Smooth muscle cell of bladder (primary cell): ENCODE results near the gene SKOR2. TPM values are rescaled to one million over a fixed set of nuclear protein-coding genes. Genes with fewer than 3 reads are reported as not detected.

Experiments used
- total RNA-seq: library from RNA; depleted of rRNA; stranded (reverse); fragments of >200 nt; gene quantifications from 2 replicates; pipeline ENCODE4 v1.2.3, GENCODE V29; 2014

SKOR2 gene, protein sequence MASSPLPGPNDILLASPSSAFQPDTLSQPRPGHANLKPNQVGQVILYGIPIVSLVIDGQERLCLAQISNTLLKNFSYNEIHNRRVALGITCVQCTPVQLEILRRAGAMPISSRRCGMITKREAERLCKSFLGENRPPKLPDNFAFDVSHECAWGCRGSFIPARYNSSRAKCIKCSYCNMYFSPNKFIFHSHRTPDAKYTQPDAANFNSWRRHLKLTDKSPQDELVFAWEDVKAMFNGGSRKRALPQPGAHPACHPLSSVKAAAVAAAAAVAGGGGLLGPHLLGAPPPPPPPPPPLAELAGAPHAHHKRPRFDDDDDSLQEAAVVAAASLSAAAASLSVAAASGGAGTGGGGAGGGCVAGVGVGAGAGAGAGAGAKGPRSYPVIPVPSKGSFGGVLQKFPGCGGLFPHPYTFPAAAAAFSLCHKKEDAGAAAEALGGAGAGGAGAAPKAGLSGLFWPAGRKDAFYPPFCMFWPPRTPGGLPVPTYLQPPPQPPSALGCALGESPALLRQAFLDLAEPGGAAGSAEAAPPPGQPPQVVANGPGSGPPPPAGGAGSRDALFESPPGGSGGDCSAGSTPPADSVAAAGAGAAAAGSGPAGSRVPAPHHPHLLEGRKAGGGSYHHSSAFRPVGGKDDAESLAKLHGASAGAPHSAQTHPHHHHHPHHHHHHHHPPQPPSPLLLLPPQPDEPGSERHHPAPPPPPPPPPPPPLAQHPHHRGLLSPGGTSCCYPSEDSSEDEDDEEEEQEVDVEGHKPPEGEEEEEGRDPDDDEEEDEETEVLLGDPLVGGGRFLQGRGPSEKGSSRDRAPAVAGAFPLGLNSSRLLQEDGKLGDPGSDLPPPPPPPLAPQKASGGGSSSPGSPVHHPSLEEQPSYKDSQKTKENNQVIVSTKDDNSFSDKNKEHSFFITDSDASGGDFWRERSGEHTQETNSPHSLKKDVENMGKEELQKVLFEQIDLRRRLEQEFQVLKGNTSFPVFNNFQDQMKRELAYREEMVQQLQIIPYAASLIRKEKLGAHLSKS
- not detected in 2 replicates for total RNA-seq

DNA sequence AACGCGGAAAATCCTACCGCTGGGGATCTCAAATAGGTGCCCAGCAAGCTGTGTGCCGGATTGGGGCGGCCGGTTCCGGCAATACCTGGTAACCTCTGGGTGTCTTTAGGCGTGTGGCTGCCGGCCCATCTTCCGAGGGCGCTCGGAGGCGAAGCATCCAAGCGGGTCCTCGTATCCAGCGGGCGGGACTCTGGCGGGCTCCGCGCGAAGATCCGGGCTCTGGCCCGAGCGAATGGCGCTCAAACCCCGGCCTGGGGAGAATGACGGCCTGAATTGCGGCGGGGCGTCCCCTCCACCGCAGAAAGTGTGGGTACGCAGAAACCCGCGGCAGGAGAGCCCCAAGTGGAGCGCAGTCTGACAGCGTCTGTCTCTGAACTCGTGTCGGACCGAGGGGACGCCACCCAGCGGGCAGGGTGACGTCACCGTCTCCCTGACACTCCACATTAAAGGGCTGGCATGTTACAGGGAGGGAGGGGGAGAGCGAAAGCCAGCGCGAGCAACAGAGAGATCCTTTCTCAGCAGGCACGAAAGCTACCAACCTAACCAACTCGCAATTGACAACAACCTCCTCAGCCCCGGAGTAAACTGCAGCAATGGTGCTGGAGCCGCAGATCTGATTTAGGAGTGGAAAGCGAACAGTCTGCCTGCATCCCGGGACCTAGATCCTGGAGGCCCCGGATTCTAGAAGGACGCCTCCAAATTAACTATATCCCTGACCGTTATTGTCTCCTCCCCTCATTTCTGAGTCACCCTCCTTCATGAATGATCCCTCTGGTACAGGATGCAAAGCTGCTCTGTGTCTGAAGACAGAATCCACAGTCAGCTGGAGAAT, at the start of gene SKOR2:
TSS of gene SKOR2 (minus strand) at position 372 of the 832 bp plus-strand sequence. CDS start 2,477 bp downstream, outside the sequence.

GRCh38 chr18:47175898-47176575, 75.4 kb downstream of the SKOR2 start, which contains the start of gene IER3IP1:
Gene IER3IP1 (minus strand): TSS chr18:47176364. CDS start chr18:47176277, 87 bp downstream.

Other genes starting within 250 kb of the SKOR2 start
- gene ELOA2, start 216.0 kb downstream of the SKOR2 start, total RNA-seq, result under 0.01 TPM in 1 of 2 replicates, not detected in the other
- gene HDHD2, start 101.2 kb downstream of the SKOR2 start, total RNA-seq, result 17.6 and 18.1 TPM in 2 replicates
- 34.1 and 39.0 TPM in 2 replicates for gene IER3IP1, start 75.3 kb downstream of the SKOR2 start, total RNA-seq